ENCODE measurements around the gene MINK1. TPM values are rescaled to one million over a fixed set of nuclear protein-coding genes. Genes with fewer than 3 reads are reported as not detected.

The MINK1 gene
- total and polyA plus RNA-seq, 2 of the 8 experiments (the other 6 are each of a cell fraction or from before 2014, with no cell fraction given), result 26.9 to 77.7 TPM

- H3K36me3 ChIP-seq (ENCODE audit: control insufficient read depth in 2 of 4, insufficient read depth in 4 of 4, low read length in 3 of 4), result peaks cover 8 to 42% (median 28%) of the 10 kb centered on the region in 4 experiments
- no peak overlapping the region for H2BK20ac ChIP-seq (ENCODE audit: low read length)
- no peak overlapping the region for H2BK15ac ChIP-seq (ENCODE audit: low read length)
- H2AFZ ChIP-seq (ENCODE audit: low read length), result no peak overlapping the region
- FAIRE-seq, result no peak
- H2BK12ac ChIP-seq (ENCODE audit: low read depth, low read length), result no peak overlapping the region
- no peak overlapping the region for H2BK120ac ChIP-seq (replicated peaks; ENCODE audit: low read depth, low read length)
- peak overlapping the region; percentile 33; the same call in 1 of the 2 replicates for H3K27ac ChIP-seq (ENCODE audit: low read depth, low read length)
- H4K5ac ChIP-seq (ENCODE audit: insufficient read length, low read depth, low read length), result no peak overlapping the region
- peaks cover 3 to 10% (median 5%) of the 10 kb centered on the region in 4 experiments; a peak in 6 of 7 replicates for H3K4me1 ChIP-seq (replicated peaks in 1 of 4; ENCODE audit: control insufficient read depth in 3 of 4, insufficient read depth in 4 of 4, low read length in 3 of 4)
- peaks cover 16 to 23% of the 10 kb centered on the region in 2 experiments for H4K20me1 ChIP-seq (replicated peaks in 1 of 2; ENCODE audit: control insufficient read depth in 1 of 2, insufficient read depth in 2 of 2, low read length in 2 of 2)
- H4K91ac ChIP-seq (replicated peaks; ENCODE audit: insufficient read length, low read length), result no peak overlapping the region
- no peak for DNase-seq (ENCODE audit: low read depth in 1 of 2, low spot score in 2 of 2)
- H3K14ac ChIP-seq (ENCODE audit: insufficient read length), result no peak overlapping the region
- H3K79me1 ChIP-seq (ENCODE audit: low read depth, low read length), result peaks cover 2% of the 10 kb centered on the region; the same call in 1 of the 2 replicates
- H3K4ac ChIP-seq (replicated peaks; ENCODE audit: insufficient read length, low read depth, low read length), result no peak overlapping the region
- WGBS, 2 experiments (ENCODE audit: extremely low coverage in 1 of 2, insufficient coverage in 1 of 2, insufficient read length in 1 of 2, insufficient replicate concordance in 2 of 2, low coverage in 1 of 2, low lambda C conversion rate in 2 of 2, missing lambda C conversion rate in 1 of 2), result 81% methylated on average over 8 of the region's 8 CpGs; no CpG with 5 or more reads in 1 of the 2 experiments
- no peak overlapping the region for H2AK5ac ChIP-seq (ENCODE audit: low read depth, low read length)
- H3K18ac ChIP-seq (ENCODE audit: extremely low read depth, low read length), result no peak overlapping the region
- H3K79me2 ChIP-seq (ENCODE audit: control insufficient read depth in 1 of 2, insufficient read depth in 2 of 2, low read length in 2 of 2), result peaks cover 8 to 57% of the 10 kb centered on the region in 2 experiments
- CTCF ChIA-PET (ENCODE audit: partially characterized antibody), result interaction anchor here (1.5 kb wide), 1 partner anchor 36 kb away, joined by 5 read pairs; no protein-coding TSS in a partner anchor
- no peaks in the 10 kb centered on the region for H3K9me3 ChIP-seq (ENCODE audit: insufficient read depth in 2 of 2, low read depth in 1 of 2, low read length in 1 of 2)
- no peak overlapping the region for H3K23ac ChIP-seq (ENCODE audit: insufficient read length)
- no peak overlapping the region; the same call in 1 of the 2 replicates for H2BK5ac ChIP-seq (ENCODE audit: low read depth, low read length)
- peak in 1 of 2 experiments; percentile 83; a peak in 2 of 3 replicates for TF ChIP-seq POLR2A (IDR thresholded peaks at IDR 0.05; ENCODE audit: control extremely low read depth in 1 of 2, low read depth in 2 of 2, low read length in 2 of 2)
- TF ChIP-seq POLR2AphosphoS5 (IDR thresholded peaks at IDR 0.05; ENCODE audit: low read depth, low read length), result peak; percentile 80; the same call in 1 of the 2 replicates
- no peak for TF ChIP-seq CBX5 (IDR thresholded peaks at IDR 0.05; ENCODE audit: low read depth, low read length)
- TF ChIP-seq CHD2 (IDR thresholded peaks at IDR 0.05; ENCODE audit: low read length), result no peak
- 0 out of 4 replicates have a peak, but pooled peaks of 1 of the 2 experiments have one; percentile 40 for TF ChIP-seq SIN3A (conservative IDR thresholded peaks at IDR 0.05 in 1 of 2, IDR thresholded peaks at IDR 0.05 in 1 of 2; ENCODE audit: low read depth in 1 of 2, low read length in 2 of 2)
- TF ChIP-seq SIX5 (IDR thresholded peaks at IDR 0.05; ENCODE audit: low read depth, low read length), result no peak
- no peak for TF ChIP-seq E2F6 (IDR thresholded peaks at IDR 0.05)
- TF ChIP-seq KDM5A (IDR thresholded peaks at IDR 0.05; ENCODE audit: low read length), result no peak
- peak overlapping the region; percentile 48; the same call in 1 of the 2 replicates for H4K8ac ChIP-seq (ENCODE audit: extremely low read depth, insufficient read depth, low read length)
- peaks cover 19% of the 10 kb centered on the region for H3K23me2 ChIP-seq (ENCODE audit: low read depth, low read length)
- POLR2A ChIA-PET (ENCODE audit: partially characterized antibody), result interaction anchor here (0.6 to 32.4 kb wide), 12 partner anchors 2 to 213 kb away, joined by 3 to 987 read pairs (median 4); partner anchors contain the start of genes C17orf107, ENO3, MED11 and PFN1
- no peak overlapping the region for H3K56ac ChIP-seq (replicated peaks; ENCODE audit: insufficient read length, low read depth, low read length)
- peak overlapping the region in 1 of 2 experiments; percentile 95; a peak in 1 of 4 replicates for H3K4me2 ChIP-seq (ENCODE audit: insufficient read depth in 1 of 2, low read depth in 2 of 2, low read length in 2 of 2)
- no peaks in the 10 kb centered on the region for H3K27me3 ChIP-seq (replicated peaks in 1 of 4; ENCODE audit: control insufficient read depth in 3 of 4, extremely low read depth in 1 of 4, insufficient read depth in 3 of 4, low read length in 3 of 4)
- no peak overlapping the region; a peak in 1 of 7 replicates for H3K9ac ChIP-seq (replicated peaks in 1 of 4; ENCODE audit: extremely low read depth in 1 of 4, low read depth in 3 of 4, low read length in 3 of 4)
- no peak overlapping the region for H3K4me3 ChIP-seq (ENCODE audit: extremely low read depth in 1 of 4, insufficient read depth in 2 of 4, low read depth in 3 of 4, low read length in 4 of 4)
Measured at GRCh38 chr17:4944554-4945175, 111.5 kb downstream of the MINK1 start.
